HG03139 (cell line): ENCODE data around the gene ZDHHC9.

ENCODE experiments used
- ATAC-seq: cut with Tn5 transposase; IDR thresholded peaks from one replicate; pipeline ENCODE4 v1.9.1; 2021; ENCODE audit not compliant: unreplicated experiment

The ZDHHC9 gene

GRCh38 chrX:129823115-129823514, 20.6 kb downstream of the ZDHHC9 start:
- ATAC-seq, result no peak

GRCh38 chrX:129818123-129818522, 25.6 kb downstream of the ZDHHC9 start:
- no peak for ATAC-seq

GRCh38 chrX:129813662-129814368, 29.9 kb downstream of the ZDHHC9 start:
- ATAC-seq, result no peak

- no peak for ATAC-seq
Observed at GRCh38 chrX:129808829-129809796, 34.6 kb downstream of the ZDHHC9 start.

- no peak for ATAC-seq
Observed at GRCh38 chrX:129808158-129808828, 35.4 kb downstream of the ZDHHC9 start.

GRCh38 chrX:129804806-129805205, 38.9 kb downstream of the ZDHHC9 start:
- ATAC-seq, result no peak

GRCh38 chrX:129802863-129803262, 40.8 kb downstream of the ZDHHC9 start:
- no peak for ATAC-seq

- ATAC-seq, result no peak
Observed at GRCh38 chrX:129800186-129800585, 43.5 kb downstream of the ZDHHC9 start.

GRCh38 chrX:129798888-129799287, 44.8 kb downstream of the ZDHHC9 start:
- no peak for ATAC-seq

- no peak for ATAC-seq
Observed at GRCh38 chrX:129798456-129798855, 45.2 kb downstream of the ZDHHC9 start.

GRCh38 chrX:129797251-129797906, 46.3 kb downstream of the ZDHHC9 start:
- no peak for ATAC-seq

- no peak for ATAC-seq
Observed at GRCh38 chrX:129795584-129795983, 48.1 kb downstream of the ZDHHC9 start.

- ATAC-seq, result no peak
Observed at GRCh38 chrX:129793604-129794191, 50.0 kb downstream of the ZDHHC9 start.

GRCh38 chrX:129792586-129793291, 50.9 kb downstream of the ZDHHC9 start:
- ATAC-seq, result no peak

- ATAC-seq, result no peak
Observed at GRCh38 chrX:129791961-129792570, 51.6 kb downstream of the ZDHHC9 start.

GRCh38 chrX:129791336-129791735, 52.4 kb downstream of the ZDHHC9 start:
- no peak for ATAC-seq

GRCh38 chrX:129790808-129791207, 52.9 kb downstream of the ZDHHC9 start:
- ATAC-seq, result no peak

- no peak for ATAC-seq
Observed at GRCh38 chrX:129790146-129790545, 53.5 kb downstream of the ZDHHC9 start.

- ATAC-seq, result no peak
Observed at GRCh38 chrX:129788527-129788926, 55.2 kb downstream of the ZDHHC9 start.
